Stimulated activated CD4-positive, alpha-beta T cell treated with anti-CD3 and anti-CD28 coated beads, Interleukin-12 subunit alpha, Interleukin-12 subunit beta, amount 100 ng/mL, for 4 hours (primary cell): ENCODE measurements around the gene CLEC4C.
"Not testable (repeated sequence)": the region's sequence is repeated elsewhere in the genome, so short reads cannot be mapped to it uniquely, and the experiment has no call there.

Source experiments
- DNase-seq: peaks from one replicate; pipeline ENCODE4 v3.0.0-alpha.2; 2020

Gene CLEC4C

GRCh38 chr12:7747246-7747645, at the start of gene CLEC4C:
Gene CLEC4C (minus strand): TSS chr12:7747375. CDS start chr12:7747348, 27 bp downstream.
- no peak for DNase-seq

- no peak for DNase-seq
Observed at GRCh38 chr12:7793211-7793610, 46.0 kb upstream of the CLEC4C start.

GRCh38 chr12:7788884-7789528, 41.8 kb upstream of the CLEC4C start, which contains the start of gene NANOG:
Gene NANOG (plus strand): TSS chr12:7789402. CDS start chr12:7789615, 213 bp downstream.
- not testable (repeated sequence) for DNase-seq

- DNase-seq, result no peak
Observed at GRCh38 chr12:7788294-7788660, 41.1 kb upstream of the CLEC4C start.

GRCh38 chr12:7787574-7788293, 40.6 kb upstream of the CLEC4C start:
- no peak for DNase-seq

GRCh38 chr12:7784701-7785100, 37.5 kb upstream of the CLEC4C start:
- DNase-seq, result no peak

GRCh38 chr12:7783433-7783832, 36.3 kb upstream of the CLEC4C start:
- DNase-seq, result not testable (repeated sequence)

- no peak for DNase-seq
Observed at GRCh38 chr12:7782055-7782454, 34.9 kb upstream of the CLEC4C start.

GRCh38 chr12:7781274-7781673, 34.1 kb upstream of the CLEC4C start:
- no peak for DNase-seq

GRCh38 chr12:7769999-7770398, 22.8 kb upstream of the CLEC4C start:
- no peak for DNase-seq

GRCh38 chr12:7758766-7759140, 11.6 kb upstream of the CLEC4C start:
- DNase-seq, result no peak

- no peak for DNase-seq
Observed at GRCh38 chr12:7756993-7757392, 9.8 kb upstream of the CLEC4C start.

- not testable (repeated sequence) for DNase-seq
Observed at GRCh38 chr12:7755668-7756067, 8.5 kb upstream of the CLEC4C start.

- DNase-seq, result not testable (repeated sequence)
Observed at GRCh38 chr12:7751941-7752922, 5.1 kb upstream of the CLEC4C start.

GRCh38 chr12:7751394-7751793, 4.2 kb upstream of the CLEC4C start:
- no peak for DNase-seq

- DNase-seq, result no peak
Observed at GRCh38 chr12:7750350-7750749, 3.2 kb upstream of the CLEC4C start.

GRCh38 chr12:7749442-7749841, 2.3 kb upstream of the CLEC4C start:
- no peak for DNase-seq

GRCh38 chr12:7748852-7749251, 1.7 kb upstream of the CLEC4C start:
- no peak for DNase-seq

- no peak for DNase-seq
Observed at GRCh38 chr12:7732993-7733392, 14.2 kb downstream of the CLEC4C start.

- DNase-seq, result no peak
Observed at GRCh38 chr12:7731486-7731885, 15.7 kb downstream of the CLEC4C start.

- not testable (repeated sequence) for DNase-seq
Observed at GRCh38 chr12:7730984-7731383, 16.2 kb downstream of the CLEC4C start.

GRCh38 chr12:7729746-7730145, 17.4 kb downstream of the CLEC4C start:
- DNase-seq, result no peak

GRCh38 chr12:7723926-7724325, 23.2 kb downstream of the CLEC4C start:
- no peak for DNase-seq
